ENCODE results near the gene CDV3.

Gene CDV3

DNA sequence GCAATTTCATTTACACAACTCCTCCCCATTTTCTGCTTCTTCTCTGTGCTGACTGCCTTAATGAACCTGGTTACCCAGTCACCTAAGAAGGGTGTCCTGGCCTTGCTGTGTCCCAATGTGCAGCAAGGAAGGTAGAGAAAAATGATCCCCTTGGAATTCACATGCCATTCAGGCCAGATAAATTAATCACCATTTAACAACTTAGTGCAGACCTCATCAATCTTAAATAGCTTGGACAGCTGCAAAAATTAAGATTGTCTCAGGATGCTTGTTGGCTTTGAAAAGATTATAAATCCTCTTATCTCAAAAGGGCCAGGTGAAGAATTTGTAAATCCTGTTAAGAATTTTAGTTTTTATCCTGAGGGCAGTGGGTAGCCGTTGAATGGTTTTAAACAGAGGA, 9.7 kb upstream of the CDV3 start:
- Histone ChIP-seq H2BK120ac (ENCODE audit: low read depth, low read length) (no peak overlapping the region), H3K4me3 (ENCODE audit: low read length in 2 of 2) (no peak overlapping the region), H3K23ac (ENCODE audit: low read depth, low read length, poor library complexity) (no peak overlapping the region), H3K18ac (ENCODE audit: low read length) (no peak overlapping the region), H3K27me3 (ENCODE audit: control insufficient read depth in 3 of 3, insufficient read depth in 3 of 3, low read depth in 1 of 3, low read length in 3 of 3) (peaks cover 0 to 5% (median 0%) of the 10 kb centered on the region in 3 experiments), H2BK12ac (ENCODE audit: low read length) (no peak overlapping the region), H4K8ac (ENCODE audit: low read depth, low read length) (no peak overlapping the region), H3K4me1 (ENCODE audit: control insufficient read depth in 2 of 2, insufficient read depth in 1 of 2, low read depth in 1 of 2, low read length in 2 of 2) (peaks cover 9 to 13% of the 10 kb centered on the region in 2 donors), H3K14ac (ENCODE audit: low read length) (no peak overlapping the region), H3K27ac (replicated peaks; ENCODE audit: low read length) (no peak overlapping the region), H3K4ac (ENCODE audit: low read length) (no peak overlapping the region), H2BK15ac (ENCODE audit: low read length) (no peak overlapping the region), H2AFZ (ENCODE audit: low read length) (no peak overlapping the region), H2BK5ac (ENCODE audit: low read length) (no peak overlapping the region), H3K4me2 (ENCODE audit: insufficient read depth, low read length, poor library complexity, severe bottlenecking) (no peak overlapping the region), H3K9ac (ENCODE audit: low read depth, low read length, poor library complexity) (no peak overlapping the region), H2AK5ac (ENCODE audit: low read depth, low read length) (no peak overlapping the region), H4K91ac (ENCODE audit: low read depth, low read length, poor library complexity) (no peak overlapping the region), H3K79me1 (ENCODE audit: low read depth, low read length) (no peaks in the 10 kb centered on the region), H3K9me3 (replicated peaks in 1 of 2; ENCODE audit: control insufficient read depth in 2 of 2, insufficient read depth in 1 of 2, low read depth in 1 of 2, low read length in 2 of 2) (peaks cover 0 to 2% of the 10 kb centered on the region in 2 donors), H3K36me3 (replicated peaks in 1 of 2; ENCODE audit: control insufficient read depth in 2 of 2, insufficient read depth in 2 of 2, low read length in 2 of 2) (no peaks in the 10 kb centered on the region)
- no peak for DNase-seq (ENCODE audit: low spot score)
- no CpG with 5 or more reads among the region's 1 CpG for WGBS, 2 donors (ENCODE audit: extremely low coverage in 2 of 2, insufficient read length in 2 of 2, insufficient replicate concordance in 1 of 2)

- H3K4me2 ChIP-seq (ENCODE audit: insufficient read depth, low read length, poor library complexity, severe bottlenecking), result no peak overlapping the region
- H2BK120ac ChIP-seq (ENCODE audit: low read depth, low read length), result no peak overlapping the region
- H3K4me1 ChIP-seq (ENCODE audit: control insufficient read depth in 2 of 2, insufficient read depth in 1 of 2, low read depth in 1 of 2, low read length in 2 of 2), result peaks cover 9 to 23% of the 10 kb centered on the region in 2 donors
- peaks cover 0 to 5% (median 0%) of the 10 kb centered on the region in 3 experiments for H3K27me3 ChIP-seq (ENCODE audit: control insufficient read depth in 3 of 3, insufficient read depth in 3 of 3, low read depth in 1 of 3, low read length in 3 of 3)
- H2BK5ac ChIP-seq (ENCODE audit: low read length), result no peak overlapping the region
- H3K9me3 ChIP-seq (replicated peaks in 1 of 2; ENCODE audit: control insufficient read depth in 2 of 2, insufficient read depth in 1 of 2, low read depth in 1 of 2, low read length in 2 of 2), result no peaks in the 10 kb centered on the region
- no peak overlapping the region for H2AK5ac ChIP-seq (ENCODE audit: low read depth, low read length)
- no peak overlapping the region for H4K91ac ChIP-seq (ENCODE audit: low read depth, low read length, poor library complexity)
- H2BK12ac ChIP-seq (ENCODE audit: low read length), result no peak overlapping the region
- H3K9ac ChIP-seq (ENCODE audit: low read depth, low read length, poor library complexity), result no peak overlapping the region
- H3K4me3 ChIP-seq (ENCODE audit: low read length in 2 of 2), result no peak overlapping the region
- no peak overlapping the region for H3K14ac ChIP-seq (ENCODE audit: low read length)
- H2AFZ ChIP-seq (ENCODE audit: low read length), result peak overlapping the region; percentile 37
- H3K79me1 ChIP-seq (ENCODE audit: low read depth, low read length), result no peaks in the 10 kb centered on the region
- H3K18ac ChIP-seq (ENCODE audit: low read length), result no peak overlapping the region
- no peak overlapping the region for H2BK15ac ChIP-seq (ENCODE audit: low read length)
- H3K36me3 ChIP-seq (replicated peaks in 1 of 2; ENCODE audit: control insufficient read depth in 2 of 2, insufficient read depth in 2 of 2, low read length in 2 of 2), result no peaks in the 10 kb centered on the region
- no CpG with 5 or more reads among the region's 8 CpGs for WGBS, 2 donors (ENCODE audit: extremely low coverage in 2 of 2, insufficient read length in 2 of 2, insufficient replicate concordance in 1 of 2)
- DNase-seq (ENCODE audit: low spot score), result no peak
- no peak overlapping the region for H3K23ac ChIP-seq (ENCODE audit: low read depth, low read length, poor library complexity)
- no peak overlapping the region for H4K8ac ChIP-seq (ENCODE audit: low read depth, low read length)
- no peak overlapping the region for H3K27ac ChIP-seq (replicated peaks; ENCODE audit: low read length)
- H3K4ac ChIP-seq (ENCODE audit: low read length), result no peak overlapping the region
Observed at GRCh38 chr3:133568294-133569014, 5.0 kb upstream of the CDV3 start.

- Histone ChIP-seq H3K79me1 (ENCODE audit: low read depth, low read length) (peaks cover 1% of the 10 kb centered on the region), H3K14ac (ENCODE audit: low read length) (no peak overlapping the region), H2BK5ac (ENCODE audit: low read length) (peak overlapping the region; percentile 46), H3K27ac (replicated peaks; ENCODE audit: low read length) (peak overlapping the region; percentile 68), H3K27me3 (ENCODE audit: control insufficient read depth in 3 of 3, insufficient read depth in 3 of 3, low read depth in 1 of 3, low read length in 3 of 3) (no peaks in the 10 kb centered on the region), H3K4me3 (ENCODE audit: low read length in 2 of 2) (no peak overlapping the region), H3K23ac (ENCODE audit: low read depth, low read length, poor library complexity) (no peak overlapping the region), H2BK12ac (ENCODE audit: low read length) (no peak overlapping the region), H2BK120ac (ENCODE audit: low read depth, low read length) (no peak overlapping the region), H4K91ac (ENCODE audit: low read depth, low read length, poor library complexity) (no peak overlapping the region), H3K4me1 (ENCODE audit: control insufficient read depth in 2 of 2, insufficient read depth in 1 of 2, low read depth in 1 of 2, low read length in 2 of 2) (peaks cover 9 to 18% of the 10 kb centered on the region in 2 donors), H3K18ac (ENCODE audit: low read length) (no peak overlapping the region), H3K9ac (ENCODE audit: low read depth, low read length, poor library complexity) (no peak overlapping the region), H2AFZ (ENCODE audit: low read length) (no peak overlapping the region), H3K4me2 (ENCODE audit: insufficient read depth, low read length, poor library complexity, severe bottlenecking) (no peak overlapping the region), H3K36me3 (replicated peaks in 1 of 2; ENCODE audit: control insufficient read depth in 2 of 2, insufficient read depth in 2 of 2, low read length in 2 of 2) (peaks cover 0 to 6% of the 10 kb centered on the region in 2 donors), H2AK5ac (ENCODE audit: low read depth, low read length) (no peak overlapping the region), H2BK15ac (ENCODE audit: low read length) (no peak overlapping the region), H3K4ac (ENCODE audit: low read length) (no peak overlapping the region), H3K9me3 (replicated peaks in 1 of 2; ENCODE audit: control insufficient read depth in 2 of 2, insufficient read depth in 1 of 2, low read depth in 1 of 2, low read length in 2 of 2) (no peaks in the 10 kb centered on the region), H4K8ac (ENCODE audit: low read depth, low read length) (no peak overlapping the region)
- no peak for DNase-seq (ENCODE audit: low spot score)
- WGBS, 2 donors (ENCODE audit: extremely low coverage in 2 of 2, insufficient read length in 2 of 2, insufficient replicate concordance in 1 of 2), result no CpG with 5 or more reads among the region's 5 CpGs
Observed at GRCh38 chr3:133570139-133570936, 3.1 kb upstream of the CDV3 start.

- Histone ChIP-seq H4K8ac (ENCODE audit: low read depth, low read length) (no peak overlapping the region), H3K4me2 (ENCODE audit: insufficient read depth, low read length, poor library complexity, severe bottlenecking) (no peak overlapping the region), H2BK15ac (ENCODE audit: low read length) (no peak overlapping the region), H3K36me3 (replicated peaks in 1 of 2; ENCODE audit: control insufficient read depth in 2 of 2, insufficient read depth in 2 of 2, low read length in 2 of 2) (peaks cover 0 to 12% of the 10 kb centered on the region in 2 donors), H2BK120ac (ENCODE audit: low read depth, low read length) (no peak overlapping the region), H2BK12ac (ENCODE audit: low read length) (no peak overlapping the region), H3K4me1 (ENCODE audit: control insufficient read depth in 2 of 2, insufficient read depth in 1 of 2, low read depth in 1 of 2, low read length in 2 of 2) (peaks cover 11 to 18% of the 10 kb centered on the region in 2 donors), H3K79me1 (ENCODE audit: low read depth, low read length) (peaks cover 1% of the 10 kb centered on the region), H3K14ac (ENCODE audit: low read length) (no peak overlapping the region), H2AK5ac (ENCODE audit: low read depth, low read length) (no peak overlapping the region), H3K18ac (ENCODE audit: low read length) (no peak overlapping the region), H2AFZ (ENCODE audit: low read length) (no peak overlapping the region), H3K27ac (replicated peaks; ENCODE audit: low read length) (no peak overlapping the region), H3K9ac (ENCODE audit: low read depth, low read length, poor library complexity) (no peak overlapping the region), H3K23ac (ENCODE audit: low read depth, low read length, poor library complexity) (no peak overlapping the region), H3K9me3 (replicated peaks in 1 of 2; ENCODE audit: control insufficient read depth in 2 of 2, insufficient read depth in 1 of 2, low read depth in 1 of 2, low read length in 2 of 2) (no peaks in the 10 kb centered on the region), H3K4me3 (ENCODE audit: low read length in 2 of 2) (no peak overlapping the region), H3K4ac (ENCODE audit: low read length) (no peak overlapping the region), H4K91ac (ENCODE audit: low read depth, low read length, poor library complexity) (no peak overlapping the region), H3K27me3 (ENCODE audit: control insufficient read depth in 3 of 3, insufficient read depth in 3 of 3, low read depth in 1 of 3, low read length in 3 of 3) (no peaks in the 10 kb centered on the region), H2BK5ac (ENCODE audit: low read length) (no peak overlapping the region)
- WGBS, 2 donors (ENCODE audit: extremely low coverage in 2 of 2, insufficient read length in 2 of 2, insufficient replicate concordance in 1 of 2), result no CpG with 5 or more reads among the region's 2 CpGs
- DNase-seq (ENCODE audit: low spot score), result no peak
Observed at GRCh38 chr3:133570937-133571320, 2.6 kb upstream of the CDV3 start.
